ENCODE data around the gene EDC4. TPM values are rescaled to one million over a fixed set of nuclear protein-coding genes. Genes with fewer than 3 reads are reported as not detected.

EDC4 gene
- total and polyA plus RNA-seq, 2 of the 13 experiments (the other 11 are each of a cell fraction or from before 2014, with no cell fraction given), result 51.4 to 59.1 TPM

GRCh38 chr16:67865318-67865717 is 7.5 kb upstream of the EDC4 start (continued):
- TF ChIP-seq ZNF142 (CRISPR knock-in tag; IDR thresholded peaks at IDR 0.05), result no peak
- TF ChIP-seq MNT (IDR thresholded peaks at IDR 0.05), result peak; percentile 74
- 0 out of 2 replicates have a peak, but pooled peaks have one; percentile 36 for TF ChIP-seq MIXL1 (CRISPR knock-in tag; IDR thresholded peaks at IDR 0.05)
- TF ChIP-seq ZNF563 (CRISPR knock-in tag; IDR thresholded peaks at IDR 0.05), result no peak
- no peak for TF ChIP-seq PRDM15 (CRISPR knock-in tag; IDR thresholded peaks at IDR 0.05)
- TF ChIP-seq SP1 (IDR thresholded peaks at IDR 0.05), result no peak
- 0 out of 2 replicates have a peak, but pooled peaks have one; percentile 15 for TF ChIP-seq SP1 (CRISPR knock-in tag; IDR thresholded peaks at IDR 0.05)
- peak; percentile 93 for TF ChIP-seq SMC3 (IDR thresholded peaks at IDR 0.05; ENCODE audit: low read length)
- no peak for TF ChIP-seq CBX1 (IDR thresholded peaks at IDR 0.05; ENCODE audit: low read depth)
- peak; percentile 26; the same call in 1 of the 2 replicates for TF ChIP-seq TFAP4 (IDR thresholded peaks at IDR 0.05; ENCODE audit: borderline replicate concordance, low read depth)
- TF ChIP-seq ZNF605 (CRISPR knock-in tag; IDR thresholded peaks at IDR 0.05), result no peak
- peak; percentile 87 for TF ChIP-seq THAP11 (CRISPR knock-in tag; IDR thresholded peaks at IDR 0.05)
- TF ChIP-seq MAFK (conservative IDR thresholded peaks at IDR 0.05 in 1 of 2, IDR thresholded peaks at IDR 0.05 in 1 of 2; ENCODE audit: low read length in 2 of 2), result no peak
- 0 out of 2 replicates have a peak, but pooled peaks have one; percentile 7 for TF ChIP-seq ZBTB33 (CRISPR knock-in tag; IDR thresholded peaks at IDR 0.05)
